Gastrocnemius medialis (tissue), 4 donors: ENCODE data around the gene ADGRB3. TPM values are rescaled to one million over a fixed set of nuclear protein-coding genes. Genes with fewer than 3 reads are reported as not detected.

Source experiments
- ATAC-seq, 2 donors: fragments of 150-250 bp; one replicate each; pipeline ENCODE4 v1.9.1; 2016
- DNase-seq, 2 donors: peaks; one replicate each; pipeline ENCODE4 v3.0.0-alpha.2; 2019
- H3K27ac ChIP-seq, 4 donors: fragments of 200-600 bp; sonication (generic); 1 replicate in 1 of 4; 2 replicates in 3 of 4; pipeline ENCODE4 v1.5.1; 2016 to 2018; ENCODE audit warnings: mild to moderate bottlenecking in 2 of 4, moderate library complexity in 1 of 4
- H3K27me3 ChIP-seq, 3 donors: fragments of 200-600 bp; sonication (generic) in 2 of 3; 1 replicate in 1 of 3; 2 replicates in 2 of 3; pipeline versions ENCODE4 v1.5.1 to v1.6.0; 2016 to 2019; ENCODE audit warnings: mild to moderate bottlenecking in 1 of 3, moderate library complexity in 1 of 3
- H3K36me3 ChIP-seq, 2 donors: fragments of 200-600 bp; sonication (generic) in 1 of 2; one replicate each; pipeline ENCODE4 v1.5.1; 2017 to 2018
- H3K4me1 ChIP-seq, 2 donors: fragments of 200-600 bp; sonication (generic) in 1 of 2; one replicate each; pipeline ENCODE4 v1.5.1; 2016 to 2017; ENCODE audit warnings: mild to moderate bottlenecking in 2 of 2
- H3K4me3 ChIP-seq, 4 donors: fragments of 200-600 bp; sonication (generic) in 3 of 4; 1 replicate in 1 of 4; 2 replicates in 3 of 4; pipeline ENCODE4 v1.5.1; 2016 to 2019; ENCODE audit warnings: mild to moderate bottlenecking in 2 of 4
- H3K9me3 ChIP-seq, 3 donors: fragments of 200-600 bp; sonication (generic) in 2 of 3; 1 replicate in 1 of 3; 2 replicates in 2 of 3; pipeline ENCODE4 v1.5.1; 2016 to 2019
- CTCF ChIP-seq, 5 experiments: fragments of 450-650 bp in 3 of 5; fragments of 200-600 bp in 2 of 5; sonication (generic) in 2 of 5; IDR thresholded peaks in 4 of 5; conservative IDR thresholded peaks in 1 of 5; 1 replicate in 4 of 5; 2 replicates in 1 of 5; pipeline ENCODE4 v1.5.1; 2016 to 2019; ENCODE audit warnings: antibody characterized with exemption in 5 of 5, mild to moderate bottlenecking in 3 of 5, moderate library complexity in 3 of 5
- POLR2A ChIP-seq, 2 donors: fragments of 450-650 bp; IDR thresholded peaks; one replicate each; pipeline ENCODE4 v1.6.1; 2017; ENCODE audit warnings: antibody characterized with exemption in 2 of 2, mild to moderate bottlenecking in 2 of 2, moderate library complexity in 2 of 2
- in situ Hi-C, 4 donors: fragments of 200-750 bp; cut with MboI; loops; one replicate each; pipeline versions ENCODE4 v1.15.0 to v1.8.0; 2017; ENCODE audit warnings: low sequenced_read_pairs in 4 of 4
- intact Hi-C: fragments of 100-400 bp; cut with DNase I; formaldehyde crosslinking; loops from one replicate; pipeline ENCODE4 v1.15.1; 2023; ENCODE audit warnings: low total_unique reads
- total RNA-seq, 4 donors: library from RNA; depleted of rRNA; stranded (reverse); fragments of >200 nt; gene quantifications; one replicate each; pipeline versions ENCODE4 v1.1.0 to v1.2.3, GENCODE V29; 2016

Gene ADGRB3
- total RNA-seq, 4 donors from 2014 or later, result 0.56 to 0.58 (median 0.58) TPM; not detected in 1

DNA sequence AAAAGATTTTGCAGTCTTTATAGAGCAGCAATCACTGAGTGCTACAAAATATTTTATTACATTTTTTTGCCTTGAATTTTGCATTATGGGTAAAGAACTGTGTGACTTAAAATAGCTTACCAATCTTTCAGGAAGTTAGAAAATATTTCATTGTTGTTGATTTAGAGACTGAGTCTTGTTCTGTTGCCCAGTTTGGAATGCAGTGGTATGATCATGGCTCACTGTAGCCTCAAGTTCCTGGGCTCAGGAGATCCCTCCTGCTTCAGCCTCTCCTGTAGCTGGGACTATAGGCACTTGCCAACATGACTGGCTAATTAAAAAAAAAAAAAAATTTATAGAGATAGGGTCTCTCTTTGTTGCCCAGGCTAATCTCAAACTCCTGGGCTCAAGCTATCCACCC, 100.8 kb downstream of the ADGRB3 start:
- TF ChIP-seq POLR2A (IDR thresholded peaks at IDR 0.05) (no peak), CTCF (IDR thresholded peaks at IDR 0.05 in 4 of 5, conservative IDR thresholded peaks at IDR 0.05 in 1 of 5) (no peak)
- intact Hi-C loops (no loop called here), in situ Hi-C loops (no loop called here)
- Histone ChIP-seq H3K27ac (no peak overlapping the region), H3K9me3 (no peaks in the 10 kb centered on the region), H3K4me1 (no peaks in the 10 kb centered on the region), H3K36me3 (no peaks in the 10 kb centered on the region), H3K4me3 (no peak overlapping the region), H3K27me3 (no peaks in the 10 kb centered on the region)
- no peak for DNase-seq
- ATAC-seq, result no peak

GRCh38 chr6:68737061-68737460, 102.0 kb downstream of the ADGRB3 start:
- TF ChIP-seq CTCF (IDR thresholded peaks at IDR 0.05 in 4 of 5, conservative IDR thresholded peaks at IDR 0.05 in 1 of 5), result no peak
- TF ChIP-seq POLR2A (IDR thresholded peaks at IDR 0.05), result no peak
- H3K4me1 ChIP-seq, result no peaks in the 10 kb centered on the region
- no peaks in the 10 kb centered on the region for H3K27me3 ChIP-seq
- ATAC-seq, result no peak
- no peak overlapping the region for H3K27ac ChIP-seq
- no peaks in the 10 kb centered on the region for H3K36me3 ChIP-seq
- DNase-seq, result no peak
- no peak overlapping the region for H3K4me3 ChIP-seq
- in situ Hi-C loops, result no loop called here
- H3K9me3 ChIP-seq, result no peaks in the 10 kb centered on the region
- intact Hi-C loops, result no loop called here

DNA sequence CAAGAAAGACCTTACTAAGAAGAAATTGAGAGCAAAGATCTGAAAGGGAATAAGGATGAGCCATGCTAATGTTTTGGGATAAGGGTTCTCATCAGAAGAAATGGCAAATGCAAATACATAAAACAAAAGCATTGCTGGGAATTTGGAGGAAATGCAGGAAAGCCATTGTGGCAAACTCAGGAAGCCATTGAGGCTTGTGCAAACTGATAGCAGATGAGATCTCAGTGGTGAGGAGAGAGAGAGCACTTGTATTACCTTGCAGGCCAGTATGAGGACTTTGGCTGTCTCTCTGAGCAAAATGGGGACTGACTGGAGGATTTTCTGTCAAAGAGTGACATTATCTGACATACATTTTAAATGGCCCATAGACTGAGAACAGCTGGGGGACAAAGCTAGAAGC, 103.0 kb downstream of the ADGRB3 start:
- intact Hi-C loops, result no loop called here
- in situ Hi-C loops, result no loop called here
- DNase-seq (no peak), ATAC-seq (no peak)
- TF ChIP-seq CTCF (IDR thresholded peaks at IDR 0.05 in 4 of 5, conservative IDR thresholded peaks at IDR 0.05 in 1 of 5) (no peak), POLR2A (IDR thresholded peaks at IDR 0.05) (no peak)
- Histone ChIP-seq H3K27ac (no peak overlapping the region), H3K36me3 (no peaks in the 10 kb centered on the region), H3K9me3 (no peaks in the 10 kb centered on the region), H3K4me1 (no peaks in the 10 kb centered on the region), H3K4me3 (no peak overlapping the region), H3K27me3 (no peaks in the 10 kb centered on the region)

DNA sequence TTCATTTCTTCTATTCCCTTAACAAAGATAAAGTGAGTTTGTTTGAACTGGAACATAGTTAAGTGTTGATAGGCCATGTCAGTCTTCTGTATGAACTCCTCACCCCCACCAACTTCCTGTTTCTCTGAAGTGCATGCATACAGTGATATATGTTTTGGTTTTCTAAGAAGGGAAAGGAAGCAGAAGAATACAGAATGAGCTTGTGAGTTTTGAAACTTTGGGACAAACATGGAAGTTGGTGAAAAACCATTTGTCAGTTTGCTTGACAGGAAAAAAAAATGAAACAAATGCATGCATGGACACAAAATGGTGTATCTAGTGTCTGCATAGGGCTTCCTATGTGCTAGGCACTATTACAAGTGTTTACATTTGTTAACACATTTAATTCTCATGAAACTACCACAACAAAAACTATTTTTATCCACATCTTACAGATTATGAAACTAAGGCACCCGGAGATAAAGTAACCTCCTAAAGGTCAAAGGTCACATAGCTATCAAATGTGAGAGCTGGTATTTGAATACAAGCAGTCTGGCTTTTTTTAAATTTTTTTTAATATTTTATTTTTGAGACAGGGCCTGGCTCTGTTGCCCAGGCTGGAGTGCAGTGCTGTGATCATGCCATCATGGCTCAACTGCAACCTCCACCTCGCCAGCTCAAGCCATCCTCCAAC, 105.9 kb downstream of the ADGRB3 start:
- in situ Hi-C loops, result no loop called here
- no peak for DNase-seq
- no peak for TF ChIP-seq CTCF (IDR thresholded peaks at IDR 0.05 in 4 of 5, conservative IDR thresholded peaks at IDR 0.05 in 1 of 5)
- no peak for TF ChIP-seq POLR2A (IDR thresholded peaks at IDR 0.05)
- Histone ChIP-seq H3K4me1 (no peaks in the 10 kb centered on the region), H3K27ac (no peak overlapping the region), H3K36me3 (no peaks in the 10 kb centered on the region), H3K4me3 (no peak overlapping the region), H3K9me3 (no peaks in the 10 kb centered on the region), H3K27me3 (no peaks in the 10 kb centered on the region)
- intact Hi-C loops, result no loop called here
- no peak for ATAC-seq
